Fibroblast of the conjunctiva (primary cell): Measurements from ENCODE around the gene TP73.
A peak's percentile ranks its signal among the peaks of the same experiment; 100 is the strongest.

Experiments used
- DNase-seq: peaks from one replicate; pipeline ENCODE4 v3.0.0-alpha.2; 2010; ENCODE audit warnings: low read depth

Gene TP73

DNA sequence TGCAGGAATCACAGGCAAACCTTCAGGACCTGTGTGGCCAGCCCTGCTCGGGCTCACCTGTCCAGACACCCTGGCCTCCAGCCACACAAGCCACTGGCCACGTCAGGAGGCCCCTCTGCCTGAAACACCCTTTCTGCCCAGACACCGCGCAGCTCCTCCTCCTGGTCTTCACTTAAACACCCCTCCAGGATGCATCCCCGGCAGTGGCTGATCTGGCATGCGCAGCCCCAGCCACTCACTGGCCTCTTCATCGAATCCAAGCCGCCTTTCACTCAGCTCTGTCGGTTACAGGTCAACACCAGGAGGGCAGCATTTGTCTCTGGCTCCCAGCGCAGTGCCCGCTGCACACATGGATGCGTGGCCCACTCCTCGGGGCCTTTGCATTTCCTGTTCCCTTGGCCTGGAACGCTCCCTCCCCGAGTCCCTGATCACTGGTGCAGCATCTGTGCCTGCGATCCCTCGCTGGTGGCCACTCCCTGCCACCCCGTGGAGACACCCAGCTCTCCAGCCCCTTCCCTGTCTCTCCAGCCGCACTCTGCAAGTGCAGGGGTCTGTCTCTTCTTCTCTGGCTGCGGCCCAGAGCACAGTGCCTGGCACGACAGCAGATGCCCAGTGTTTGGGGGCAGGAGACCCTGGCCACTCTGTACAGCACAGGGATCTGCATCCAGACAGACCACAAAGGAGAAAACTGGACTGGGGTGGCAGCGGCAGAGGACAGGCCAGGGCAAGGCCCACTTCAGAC, 18.1 kb upstream of the TP73 start:
- DNase-seq, result no peak

DNA sequence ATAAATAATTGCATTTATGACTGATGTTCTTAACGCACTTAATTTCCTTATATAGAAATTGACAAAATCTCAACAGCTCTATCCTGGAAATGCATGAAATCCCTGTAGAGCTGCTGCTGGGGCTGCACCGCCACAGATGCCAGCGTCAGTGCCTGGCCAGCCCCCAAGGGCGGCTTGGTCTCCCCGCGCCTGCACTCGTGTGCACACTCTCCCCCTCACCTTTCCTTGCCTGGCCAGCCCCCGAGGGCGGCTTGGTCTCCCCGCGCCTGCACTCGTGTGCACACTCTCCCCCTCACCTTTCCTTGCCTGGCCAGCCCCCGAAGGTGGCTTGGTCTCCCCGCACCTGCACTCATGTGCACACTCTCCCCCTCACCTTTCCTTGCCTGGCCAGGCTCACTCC, 16.2 kb upstream of the TP73 start:
- DNase-seq, result no peak

DNA sequence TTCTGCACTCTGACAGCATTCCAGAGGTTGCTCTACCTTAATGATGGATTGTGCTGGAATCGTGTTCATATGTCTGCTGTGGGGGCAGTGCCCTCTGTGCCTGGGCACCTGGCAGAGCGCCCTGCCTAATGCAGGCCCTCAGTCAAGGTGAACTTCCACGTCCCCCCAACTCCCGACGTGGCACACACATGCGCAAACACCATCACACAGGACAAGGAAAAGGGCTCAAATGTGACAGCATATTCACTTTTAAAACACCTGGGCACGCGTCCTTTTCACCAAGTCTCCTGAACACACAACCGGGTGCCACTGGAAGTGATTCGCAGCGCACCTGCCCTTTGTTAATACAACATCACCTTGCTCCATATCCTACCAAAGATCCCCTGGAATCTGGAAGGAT, 15.8 kb upstream of the TP73 start:
- no peak for DNase-seq

DNA sequence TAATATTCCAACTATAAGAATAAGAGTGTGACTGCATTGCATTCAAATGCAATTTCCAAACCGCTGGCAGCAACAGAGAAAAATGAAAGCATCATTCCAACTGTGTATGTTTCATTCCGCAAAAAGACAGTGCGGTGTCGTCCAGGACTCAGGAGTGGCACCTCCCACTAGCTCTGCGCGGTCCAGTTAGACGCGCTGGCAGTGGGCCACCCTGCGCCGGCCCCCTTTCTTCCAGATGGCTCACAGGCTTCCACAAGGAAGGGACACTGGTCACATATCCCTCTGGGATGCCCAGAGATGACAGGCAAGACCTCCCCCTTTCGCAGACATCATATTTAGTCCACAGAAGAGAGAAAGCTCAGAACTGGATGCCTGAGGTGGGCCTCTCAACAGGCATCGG, 14.3 kb upstream of the TP73 start:
- DNase-seq, result no peak

DNA sequence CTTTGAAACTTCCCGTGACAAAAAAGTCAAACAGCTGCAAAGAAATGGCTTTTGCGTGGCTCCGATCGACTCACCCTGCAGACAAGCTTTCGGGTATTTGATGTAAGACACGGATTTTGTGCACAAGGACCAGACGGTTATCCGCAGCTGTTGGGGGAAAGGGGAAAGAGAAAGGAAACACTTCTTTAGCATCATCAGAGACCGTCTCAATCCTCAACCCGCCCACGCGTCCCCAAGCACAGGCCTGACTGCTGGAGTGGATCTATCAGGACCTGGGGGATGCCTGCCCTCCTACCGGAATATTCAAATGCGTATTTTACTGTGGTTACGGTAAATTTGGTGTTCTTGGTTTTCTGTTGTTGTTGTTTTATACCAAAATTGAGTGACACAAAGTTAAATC, 13.6 kb upstream of the TP73 start:
- DNase-seq, result no peak

DNA sequence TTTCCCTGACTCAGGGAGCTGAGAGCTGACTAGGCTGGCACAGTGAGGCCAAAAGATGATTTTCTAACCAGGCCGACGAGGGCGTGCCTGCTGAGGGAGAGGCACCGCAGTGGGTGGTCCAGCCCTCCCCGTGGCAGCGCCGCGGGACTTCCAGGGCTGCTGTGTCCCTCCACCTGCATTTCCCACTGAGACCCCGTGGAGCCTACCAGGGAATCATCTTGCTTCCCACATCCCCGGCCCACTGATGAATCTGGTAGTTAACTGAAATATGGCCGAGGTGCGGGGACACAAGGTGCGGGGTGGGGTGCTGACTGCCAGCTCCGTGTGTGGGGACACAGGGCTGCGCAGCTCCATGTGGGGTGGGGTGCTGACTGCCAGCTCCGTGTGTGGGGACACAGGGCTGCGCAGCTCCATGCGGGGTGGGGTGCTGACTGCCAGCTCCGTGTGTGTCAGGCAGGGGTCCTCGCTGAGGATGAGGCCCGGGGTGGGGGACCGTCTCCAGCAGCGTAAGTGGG, 12.9 kb upstream of the TP73 start:
- no peak for DNase-seq

DNA sequence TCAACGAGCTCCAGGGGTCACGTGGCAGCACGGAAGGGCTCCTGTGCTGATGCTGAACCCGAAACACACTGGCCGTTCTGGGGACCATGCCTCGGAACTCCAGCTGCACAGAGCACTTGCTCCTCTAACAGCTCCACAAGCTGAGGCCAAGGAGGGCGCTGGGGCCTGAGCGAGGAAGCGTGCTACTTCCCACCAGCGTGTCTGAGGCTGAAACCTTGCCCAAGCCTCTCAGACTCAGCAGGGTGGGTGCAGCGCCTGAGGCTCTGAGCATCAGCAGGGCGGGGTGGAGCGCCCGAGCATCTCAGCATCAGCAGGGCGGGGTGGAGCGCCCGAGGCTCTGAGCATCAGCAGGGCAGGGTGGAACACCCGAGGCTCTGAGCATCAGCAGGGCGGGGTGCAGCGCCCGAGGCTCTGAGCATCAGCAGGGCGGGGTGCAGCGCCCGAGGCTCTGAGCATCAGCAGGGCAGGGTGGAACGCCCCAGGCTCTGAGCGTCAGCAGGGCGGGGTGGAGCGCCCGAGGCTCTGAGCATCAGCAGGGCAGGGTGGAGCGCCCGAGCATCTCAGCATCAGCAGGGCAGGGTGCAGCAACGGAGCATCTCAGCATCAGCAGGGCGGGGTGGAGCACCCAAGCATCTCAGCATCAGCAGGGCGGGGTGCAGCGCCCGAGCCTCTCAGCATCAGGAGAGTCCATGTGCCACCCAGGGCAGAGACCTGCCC, 12.0 kb upstream of the TP73 start:
- DNase-seq, result no peak

DNA sequence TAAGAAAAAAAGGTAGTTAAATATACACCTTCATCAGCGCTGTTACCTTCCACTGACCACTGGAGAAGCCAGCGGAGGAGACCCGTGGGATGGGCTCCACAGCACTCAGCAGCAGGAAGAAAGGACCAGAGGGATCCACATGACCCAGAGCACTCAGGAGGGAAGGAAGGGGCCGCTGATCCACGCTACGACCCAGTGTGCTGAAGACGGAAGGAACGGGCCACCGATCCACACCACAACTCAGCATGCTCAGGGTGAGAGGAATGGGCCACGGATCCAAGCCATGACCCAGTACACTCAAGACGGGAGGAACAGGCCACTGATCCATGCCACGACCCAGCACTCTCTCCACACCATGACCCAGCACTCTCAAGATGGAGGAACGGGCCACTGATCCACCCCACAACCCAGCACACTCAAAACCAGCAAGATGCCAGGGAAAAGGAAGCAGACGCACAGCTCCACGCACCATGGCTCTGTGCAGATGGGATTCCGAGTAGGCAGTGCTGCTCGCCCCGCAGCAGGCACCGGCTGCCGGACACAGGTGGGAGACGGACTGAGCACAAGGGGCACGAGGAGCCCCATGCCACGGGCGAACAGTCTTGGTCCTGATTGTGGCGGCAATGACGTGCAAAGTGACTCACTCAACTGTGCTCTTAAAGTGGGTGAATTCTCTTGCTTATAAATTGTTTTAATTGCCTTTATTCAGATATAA, 11.1 kb upstream of the TP73 start:
- no peak for DNase-seq

DNA sequence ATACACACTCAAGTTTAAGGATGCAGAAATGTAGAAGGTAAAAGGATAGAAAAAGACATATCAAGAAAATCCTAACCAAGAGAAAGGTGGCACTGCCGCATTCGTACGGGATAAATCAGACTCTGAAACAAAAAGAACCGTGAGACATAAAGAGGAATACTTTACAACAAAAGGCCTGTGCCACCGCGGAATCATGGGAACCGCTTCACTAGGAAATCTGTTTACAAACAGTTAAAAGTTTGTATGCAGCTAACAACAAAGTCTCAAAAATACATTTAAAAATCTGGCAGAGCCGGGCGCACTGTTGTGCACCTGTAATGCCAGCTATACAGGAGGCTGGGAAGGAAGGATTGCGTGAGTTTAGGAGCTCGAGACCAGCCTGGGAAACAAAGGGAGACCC, 10.5 kb upstream of the TP73 start:
- no peak for DNase-seq

DNA sequence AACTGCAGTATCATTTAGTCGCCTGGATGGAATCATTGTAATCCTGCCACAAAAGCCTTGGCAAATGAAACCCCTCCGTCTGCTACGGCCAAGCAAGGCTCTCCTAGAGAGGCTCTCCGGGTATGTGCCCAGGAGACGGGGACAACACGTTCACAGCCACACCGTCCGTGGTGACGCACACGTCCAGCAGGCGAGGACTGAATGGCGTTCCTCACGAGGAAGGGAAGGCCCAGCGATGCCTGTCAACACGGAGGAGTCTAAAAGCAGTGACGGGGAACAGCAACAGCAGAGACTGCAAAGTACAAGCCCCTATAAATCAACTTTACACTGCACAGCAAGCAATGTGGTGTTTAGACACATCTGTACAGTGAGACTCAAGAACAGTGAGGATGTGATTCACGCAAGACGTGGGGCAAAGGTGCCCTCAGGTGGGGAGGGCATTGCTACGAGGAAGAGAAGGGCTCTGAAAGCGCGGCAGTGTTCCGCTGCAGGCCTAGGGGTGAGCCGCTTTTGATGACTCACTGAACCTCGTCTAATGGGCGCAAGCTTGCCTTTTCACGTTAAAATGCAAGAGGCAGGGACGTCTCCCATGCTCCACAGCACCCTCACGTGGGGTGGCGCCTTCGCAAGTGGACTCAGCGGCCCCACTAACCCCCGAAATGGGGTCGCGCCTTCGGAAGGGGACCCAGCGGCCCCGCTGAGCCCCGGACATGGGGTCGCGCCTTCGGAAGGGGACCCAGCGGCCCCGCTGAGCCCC, 9.2 kb upstream of the TP73 start:
- DNase-seq, result no peak

DNA sequence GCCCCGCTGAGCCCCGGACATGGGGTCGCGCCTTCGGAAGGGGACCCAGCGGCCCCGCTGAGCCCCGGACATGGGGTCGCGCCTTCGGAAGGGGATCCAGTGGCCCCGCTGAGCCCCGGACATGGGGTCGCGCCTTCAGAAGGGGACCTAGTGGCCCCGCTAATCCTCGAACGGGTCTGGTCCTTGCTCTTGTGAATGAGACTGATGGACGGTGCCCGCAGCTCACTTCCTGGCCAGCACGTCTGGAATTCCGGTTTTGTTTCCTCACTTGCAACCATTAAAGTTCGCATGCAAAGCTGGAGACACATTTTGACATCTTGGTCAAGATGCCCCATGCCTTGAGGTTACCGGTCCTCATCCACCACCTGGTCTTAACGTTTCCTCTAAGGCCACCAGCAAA, 8.0 kb upstream of the TP73 start:
- DNase-seq, result no peak

DNA sequence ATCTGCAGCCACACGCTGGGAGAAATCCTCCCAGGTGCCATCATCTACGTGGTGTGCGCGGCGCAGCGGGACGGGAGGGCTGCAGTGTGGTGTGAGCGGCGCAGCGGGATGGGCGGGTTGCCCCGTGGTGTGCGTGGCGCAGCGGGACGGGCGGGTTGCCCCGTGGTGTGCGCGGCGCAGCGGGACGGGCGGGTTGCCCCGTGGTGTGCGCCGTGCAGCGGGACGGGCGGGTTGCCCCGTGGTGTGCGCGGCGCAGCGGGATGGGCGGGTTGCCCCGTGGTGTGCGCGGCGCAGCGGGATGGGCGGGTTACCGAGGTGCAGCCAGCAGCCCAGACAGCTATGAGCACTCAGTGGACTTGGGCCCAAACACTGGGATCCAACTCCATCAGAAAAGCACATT, 7.1 kb upstream of the TP73 start:
- DNase-seq, result no peak

DNA sequence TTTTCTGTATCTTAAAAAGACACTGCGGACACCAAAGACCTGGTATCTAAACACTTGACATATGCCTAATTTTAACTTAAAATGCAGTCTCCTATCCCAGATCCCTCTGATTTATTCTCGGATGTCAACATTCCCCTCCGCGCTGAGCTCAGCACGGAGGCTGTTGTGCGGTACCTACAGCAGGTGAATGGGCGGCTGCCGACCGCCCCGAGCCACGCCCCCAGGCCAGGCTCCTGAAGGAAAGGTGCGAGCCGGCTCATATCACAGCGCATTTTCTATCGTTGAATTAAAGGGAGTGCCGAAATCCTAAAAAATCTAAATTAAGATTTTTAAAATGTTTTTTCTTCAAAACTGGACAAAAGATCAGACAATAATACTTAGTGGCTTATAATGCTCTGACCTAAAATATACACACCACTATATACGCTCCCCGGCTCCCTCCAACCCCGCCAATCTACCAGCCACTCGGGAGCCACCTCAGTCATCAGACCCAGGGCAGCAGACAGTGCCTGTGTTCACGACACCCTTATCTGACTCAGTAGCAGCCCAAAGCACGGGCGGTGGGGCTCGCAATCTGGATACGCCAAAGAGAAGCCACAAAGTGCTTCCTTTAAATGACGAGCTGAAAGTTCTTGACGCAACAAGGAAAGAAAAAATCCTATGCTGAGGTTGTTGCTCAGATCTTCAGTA, 6.5 kb upstream of the TP73 start:
- DNase-seq, result no peak

DNA sequence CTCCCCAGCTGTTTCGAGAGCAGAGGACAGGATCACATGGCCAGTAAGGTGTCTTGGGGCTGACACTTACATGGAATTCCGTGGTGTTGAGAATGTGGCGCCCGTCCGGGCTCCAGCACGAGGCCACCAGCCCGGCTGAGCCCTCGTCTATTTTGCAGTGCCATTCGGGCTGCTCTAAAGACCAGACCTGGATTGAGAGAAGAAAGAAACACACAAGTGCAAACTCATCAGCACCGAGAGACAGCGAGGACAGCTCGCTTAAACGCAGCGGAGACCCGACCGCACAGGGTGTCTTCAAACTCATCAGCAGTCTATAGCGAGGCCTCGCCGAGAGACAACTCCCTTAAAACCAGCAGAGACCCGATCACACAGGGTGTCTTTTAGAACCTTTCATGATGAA, 5.7 kb upstream of the TP73 start:
- DNase-seq, result no peak

DNA sequence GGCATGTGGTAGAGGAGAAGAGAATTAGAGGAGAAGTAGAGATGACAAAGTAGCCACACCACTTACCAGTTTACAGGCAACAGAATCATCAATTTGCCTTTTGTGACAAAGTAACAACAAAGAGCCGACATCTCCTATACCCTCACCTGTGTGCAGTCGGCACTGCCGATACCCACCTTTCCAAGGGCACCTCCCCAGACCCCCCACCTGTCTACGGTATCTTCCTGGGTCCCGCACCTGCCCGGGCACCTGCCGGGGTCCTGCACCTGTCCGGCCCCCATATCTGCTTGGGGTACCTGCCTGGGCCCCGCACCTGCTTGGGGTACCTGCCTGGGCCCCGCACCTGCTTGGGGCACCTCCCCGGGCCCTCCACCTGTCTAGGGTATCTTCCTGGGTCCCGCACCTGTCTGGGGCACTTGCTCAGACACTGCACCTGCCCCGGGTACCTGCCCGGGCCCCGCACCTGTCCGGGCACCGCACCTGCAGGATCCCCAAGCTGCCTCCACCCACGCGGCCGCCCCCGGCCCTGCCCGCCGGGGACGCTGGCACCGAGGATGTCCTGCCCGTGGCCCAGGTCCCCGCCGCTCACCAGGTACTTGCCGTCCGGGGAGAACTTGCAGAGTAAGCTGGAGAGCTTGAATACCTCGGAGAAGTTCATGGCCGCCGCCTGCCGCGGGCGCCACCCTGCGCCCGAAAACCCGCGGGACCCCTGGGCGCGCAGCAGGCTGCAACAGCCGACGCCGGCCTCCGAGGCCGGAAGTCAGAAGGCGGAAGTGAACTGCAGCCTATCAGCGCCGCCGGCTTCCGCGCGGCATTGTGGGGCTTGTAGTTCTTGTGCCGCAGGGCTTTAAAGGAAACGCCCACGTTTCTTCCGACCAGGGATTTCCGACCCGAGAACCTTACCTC, 2.7 kb upstream of the TP73 start, which contains the start of gene WRAP73:
TSS of gene WRAP73 (minus strand) at position 762 of the 906 bp plus-strand sequence. CDS start at position 658, 104 bp downstream.
- DNase-seq, result peak; percentile 79

DNA sequence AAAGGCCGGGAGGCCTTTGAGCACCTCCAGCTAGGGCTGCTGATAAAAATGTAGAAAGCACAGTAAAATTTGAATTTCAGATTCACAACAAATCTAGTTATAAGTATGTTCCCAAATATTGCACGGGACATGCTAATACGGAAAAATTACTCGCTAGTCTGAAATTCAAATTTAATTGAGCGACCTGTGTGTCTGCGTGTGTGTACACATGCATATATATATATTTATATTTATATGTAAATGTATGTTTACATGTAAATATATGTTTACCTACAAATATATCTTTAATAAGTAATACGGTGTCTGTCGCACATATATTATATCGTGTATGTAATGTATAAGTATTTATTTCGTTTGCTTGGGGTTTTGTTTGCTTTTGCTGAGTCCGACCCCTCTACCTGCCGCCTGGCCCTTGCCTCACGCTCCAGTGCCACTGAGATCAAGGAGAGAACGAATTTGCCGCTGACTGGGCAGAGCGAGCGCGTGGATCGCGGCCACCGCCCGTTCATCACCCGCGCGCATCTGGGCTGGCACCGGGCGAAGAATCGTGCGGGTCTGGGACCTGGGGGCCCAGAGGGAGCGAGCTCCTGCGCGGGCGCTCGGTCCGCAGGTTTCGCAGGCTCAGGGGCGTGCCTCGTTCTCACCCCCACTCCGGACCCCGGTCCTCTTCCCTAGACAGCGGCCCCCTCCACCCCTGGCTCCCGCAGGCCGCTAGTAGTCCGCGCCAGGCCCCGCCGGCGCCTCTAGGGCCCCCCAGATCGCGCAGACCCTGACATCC, 1.9 kb upstream of the TP73 start:
- DNase-seq, result no peak

DNA sequence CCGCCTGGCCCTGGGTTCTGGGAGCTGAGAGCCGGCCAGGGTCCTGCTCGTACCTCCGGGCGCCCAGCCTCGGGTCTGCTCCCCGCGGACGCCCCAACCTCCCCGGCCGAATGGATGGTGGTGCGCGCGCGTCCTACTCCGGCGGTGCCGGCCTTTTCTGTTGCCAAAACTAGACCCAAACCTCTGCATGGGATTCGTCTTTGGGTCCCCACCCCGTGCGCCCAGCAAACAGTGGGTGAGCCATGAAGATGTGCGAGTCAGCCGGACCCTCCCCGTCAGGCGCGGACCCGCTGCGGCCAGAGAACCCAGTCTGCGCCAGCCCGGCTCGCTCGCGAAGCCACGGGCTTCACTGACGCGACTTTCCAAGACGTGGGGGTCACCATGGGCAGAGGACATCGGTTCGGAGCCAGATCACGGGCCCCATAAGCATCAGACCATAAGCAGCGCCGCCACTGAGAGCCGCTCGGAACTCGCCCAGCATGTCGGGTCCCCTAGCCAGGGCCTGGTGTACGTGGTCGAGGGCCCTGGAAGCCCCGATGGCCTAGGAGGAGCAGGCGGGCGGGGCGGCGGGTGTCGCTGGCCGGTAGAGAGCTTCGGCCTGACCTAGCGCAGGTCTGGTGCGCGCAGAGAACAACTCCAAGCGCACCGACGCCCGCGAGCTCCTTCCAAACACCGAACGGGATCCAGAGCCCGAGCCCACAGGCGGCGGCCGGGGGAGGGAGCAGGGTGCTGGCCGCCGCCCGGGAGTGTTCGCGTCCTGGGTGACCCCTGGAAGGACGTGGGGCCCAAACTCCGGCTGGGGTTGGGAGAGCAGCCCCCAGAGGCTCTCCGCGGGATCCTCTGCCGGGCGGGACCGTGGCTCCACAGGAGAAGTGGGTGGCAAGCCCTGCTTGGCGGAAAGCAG, 1.0 kb upstream of the TP73 start:
- DNase-seq, result no peak

DNA sequence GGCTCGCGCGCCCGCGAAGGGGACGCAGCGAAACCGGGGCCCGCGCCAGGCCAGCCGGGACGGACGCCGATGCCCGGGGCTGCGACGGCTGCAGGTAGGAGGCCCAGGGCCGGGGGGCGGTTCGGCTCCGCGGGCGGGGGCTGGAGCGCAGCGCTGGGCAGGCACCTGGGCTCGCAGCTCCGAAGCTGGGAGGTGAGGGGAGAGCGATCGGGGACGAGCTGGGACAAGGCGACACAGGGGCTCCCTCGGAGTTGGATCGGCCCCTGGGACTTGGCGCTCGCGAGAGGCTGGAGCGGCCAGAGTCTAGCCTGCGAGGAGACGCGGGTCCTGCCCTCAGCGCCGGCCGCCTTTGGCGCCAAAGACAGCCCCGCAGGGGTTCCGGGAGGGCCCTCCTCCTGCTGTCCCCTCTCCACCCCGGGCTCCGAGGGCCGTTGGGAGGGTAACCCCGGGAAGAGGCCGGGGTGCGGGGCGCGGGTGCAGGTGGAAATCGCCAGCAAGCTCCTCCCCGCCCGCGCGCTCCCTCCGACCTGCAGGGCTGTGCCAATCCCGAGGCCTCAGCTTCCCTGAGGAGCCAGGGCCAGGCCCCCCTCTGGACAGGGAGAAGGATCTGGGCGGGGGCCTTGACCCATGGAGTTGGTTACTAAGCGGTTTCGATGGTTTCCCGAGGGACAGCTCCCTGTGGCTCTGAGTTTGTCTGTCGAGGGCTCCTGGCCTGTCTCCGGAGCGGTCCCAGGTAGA, 401 bp downstream of the TP73 start:
- no peak for DNase-seq
